ENCODE measurements around the gene HOXD10. TPM values are rescaled to one million over a fixed set of nuclear protein-coding genes. Genes with fewer than 3 reads are reported as not detected.

Gene HOXD10
- total RNA-seq, 1 donor from 2014 or later: not detected

DNA sequence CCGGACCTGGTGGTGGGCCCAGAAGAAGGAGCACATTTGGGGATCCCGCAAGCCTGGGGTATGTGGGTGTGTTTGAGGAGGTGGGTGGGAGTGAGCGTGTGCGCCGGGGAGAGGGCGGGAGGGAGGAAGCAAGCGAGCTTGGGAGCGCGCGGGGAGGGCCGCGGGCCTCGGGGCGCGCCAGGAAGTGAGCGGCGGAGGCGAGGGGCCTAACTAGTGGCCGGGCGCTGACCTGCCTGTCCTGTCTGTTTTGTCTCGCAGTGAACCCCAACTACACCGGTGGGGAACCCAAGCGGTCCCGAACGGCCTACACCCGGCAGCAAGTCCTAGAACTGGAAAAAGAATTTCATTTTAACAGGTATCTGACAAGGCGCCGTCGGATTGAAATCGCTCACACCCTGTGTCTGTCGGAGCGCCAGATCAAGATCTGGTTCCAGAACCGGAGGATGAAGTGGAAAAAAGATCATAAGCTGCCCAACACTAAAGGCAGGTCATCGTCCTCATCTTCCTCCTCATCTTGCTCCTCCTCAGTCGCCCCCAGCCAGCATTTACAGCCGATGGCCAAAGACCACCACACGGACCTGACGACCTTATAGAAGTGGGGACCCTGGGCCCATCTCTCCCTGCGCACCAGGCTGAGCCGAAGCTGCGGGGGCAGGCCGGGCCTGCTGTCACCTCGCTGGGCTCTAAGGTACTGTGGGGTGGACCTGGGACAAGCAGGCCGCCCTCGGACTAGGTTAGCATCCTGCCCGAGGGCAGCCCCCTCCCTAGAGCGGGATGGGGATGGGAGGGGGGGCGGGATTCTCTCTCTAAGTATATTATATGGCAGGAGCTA, 36.0 kb downstream of the HOXD10 start:
- H3K4me2 ChIP-seq: no peak overlapping the region
- peaks cover 96% of the 10 kb centered on the region for H4K20me1 ChIP-seq (ENCODE audit: low read depth)

DNA sequence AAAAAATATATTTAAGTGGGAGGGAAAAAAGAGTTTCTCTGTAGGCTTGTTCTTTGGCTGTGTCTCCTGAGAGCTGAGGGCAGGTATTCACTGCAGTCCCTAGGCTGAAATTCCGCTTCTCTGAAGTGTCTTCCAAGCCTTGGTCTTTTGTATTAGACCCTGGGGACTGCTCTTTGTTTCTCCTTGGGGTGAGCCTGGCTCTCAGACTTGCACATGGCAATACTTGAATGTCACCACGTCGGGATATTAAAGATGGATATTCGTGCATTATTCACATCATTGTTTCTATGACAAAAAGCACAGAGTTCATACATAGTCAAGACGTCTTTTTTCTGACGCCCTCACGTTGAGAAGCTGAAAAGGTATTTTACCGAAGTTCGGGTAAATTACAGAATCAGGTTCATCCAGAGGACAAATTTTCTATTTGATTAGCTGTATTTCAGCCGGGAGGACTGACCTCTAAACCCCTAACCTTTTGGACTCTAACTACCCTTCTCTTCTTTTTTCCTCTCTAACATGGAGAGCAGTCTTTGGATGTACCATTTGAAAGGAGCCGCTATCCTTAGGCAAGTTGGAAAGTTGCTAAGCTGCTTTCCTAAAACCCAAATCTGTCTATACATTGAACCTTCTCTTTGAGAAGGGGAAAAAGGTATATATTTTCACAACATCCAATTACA, 38.1 kb downstream of the HOXD10 start:
- Mint-ChIP-seq H3K4me1 (peaks cover 9% of the 10 kb centered on the region), H3K9me3 (peaks cover 7% of the 10 kb centered on the region), H3K36me3 (no peaks in the 10 kb centered on the region), H3K27ac (no peak overlapping the region), H3K4me3 (no peak overlapping the region), H3K27me3 (ENCODE audit: insufficient read depth, low read depth) (peaks cover 92% of the 10 kb centered on the region)
- Histone ChIP-seq H3F3A (ENCODE audit: low read depth) (no peaks in the 10 kb centered on the region), H3K4me2 (no peak overlapping the region), H2AFZ (replicated peaks) (no peak overlapping the region), H3K79me2 (ENCODE audit: low read depth) (no peaks in the 10 kb centered on the region), H3K9me3 (ENCODE audit: low read depth) (no peaks in the 10 kb centered on the region), H3K27me3 (peaks cover 100% of the 10 kb centered on the region), H3K36me3 (no peaks in the 10 kb centered on the region), H3K9ac (no peak overlapping the region), H3K27ac (no peak overlapping the region), H3K4me1 (no peaks in the 10 kb centered on the region), H4K20me1 (ENCODE audit: low read depth) (peaks cover 96% of the 10 kb centered on the region), H3K4me3 (no peak overlapping the region)
- no peak for TF ChIP-seq EZH2phosphoT487 (IDR thresholded peaks at IDR 0.05)
- peak; percentile 36 for DNase-seq (ENCODE audit: low spot score)

More for the DNA sequence above, 36.0 kb downstream of the HOXD10 start:
- no peaks in the 10 kb centered on the region for H3K79me2 ChIP-seq (ENCODE audit: low read depth)
- H3K36me3 Mint-ChIP-seq: no peaks in the 10 kb centered on the region
- no peak overlapping the region for H3K27ac ChIP-seq
- no peaks in the 10 kb centered on the region for H3K4me1 ChIP-seq
- H3K4me3 Mint-ChIP-seq: no peak overlapping the region
- peaks cover 7% of the 10 kb centered on the region for H3K9me3 Mint-ChIP-seq
- TF ChIP-seq, protein P1, sequence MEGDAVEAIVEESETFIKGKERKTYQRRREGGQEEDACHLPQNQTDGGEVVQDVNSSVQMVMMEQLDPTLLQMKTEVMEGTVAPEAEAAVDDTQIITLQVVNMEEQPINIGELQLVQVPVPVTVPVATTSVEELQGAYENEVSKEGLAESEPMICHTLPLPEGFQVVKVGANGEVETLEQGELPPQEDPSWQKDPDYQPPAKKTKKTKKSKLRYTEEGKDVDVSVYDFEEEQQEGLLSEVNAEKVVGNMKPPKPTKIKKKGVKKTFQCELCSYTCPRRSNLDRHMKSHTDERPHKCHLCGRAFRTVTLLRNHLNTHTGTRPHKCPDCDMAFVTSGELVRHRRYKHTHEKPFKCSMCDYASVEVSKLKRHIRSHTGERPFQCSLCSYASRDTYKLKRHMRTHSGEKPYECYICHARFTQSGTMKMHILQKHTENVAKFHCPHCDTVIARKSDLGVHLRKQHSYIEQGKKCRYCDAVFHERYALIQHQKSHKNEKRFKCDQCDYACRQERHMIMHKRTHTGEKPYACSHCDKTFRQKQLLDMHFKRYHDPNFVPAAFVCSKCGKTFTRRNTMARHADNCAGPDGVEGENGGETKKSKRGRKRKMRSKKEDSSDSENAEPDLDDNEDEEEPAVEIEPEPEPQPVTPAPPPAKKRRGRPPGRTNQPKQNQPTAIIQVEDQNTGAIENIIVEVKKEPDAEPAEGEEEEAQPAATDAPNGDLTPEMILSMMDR (IDR thresholded peaks at IDR 0.05): no peak
- peak; percentile 74 for TF ChIP-seq EZH2 (IDR thresholded peaks at IDR 0.05)
- peak; percentile 84 for TF ChIP-seq EZH2phosphoT487 (IDR thresholded peaks at IDR 0.05)
- no peak for DNase-seq (ENCODE audit: low spot score)
- H3K4me3 ChIP-seq: no peak overlapping the region
- no peak overlapping the region for H3K9ac ChIP-seq
- H3K27me3 Mint-ChIP-seq (ENCODE audit: insufficient read depth, low read depth): peaks cover 94% of the 10 kb centered on the region
- H3K4me1 Mint-ChIP-seq: peaks cover 2% of the 10 kb centered on the region
- H3K9me3 ChIP-seq (ENCODE audit: low read depth): no peaks in the 10 kb centered on the region
- no peaks in the 10 kb centered on the region for H3F3A ChIP-seq (ENCODE audit: low read depth)
- H2AFZ ChIP-seq (replicated peaks): no peak overlapping the region
- no peaks in the 10 kb centered on the region for H3K36me3 ChIP-seq
- peaks cover 100% of the 10 kb centered on the region for H3K27me3 ChIP-seq
- no peak overlapping the region for H3K27ac Mint-ChIP-seq

DNA sequence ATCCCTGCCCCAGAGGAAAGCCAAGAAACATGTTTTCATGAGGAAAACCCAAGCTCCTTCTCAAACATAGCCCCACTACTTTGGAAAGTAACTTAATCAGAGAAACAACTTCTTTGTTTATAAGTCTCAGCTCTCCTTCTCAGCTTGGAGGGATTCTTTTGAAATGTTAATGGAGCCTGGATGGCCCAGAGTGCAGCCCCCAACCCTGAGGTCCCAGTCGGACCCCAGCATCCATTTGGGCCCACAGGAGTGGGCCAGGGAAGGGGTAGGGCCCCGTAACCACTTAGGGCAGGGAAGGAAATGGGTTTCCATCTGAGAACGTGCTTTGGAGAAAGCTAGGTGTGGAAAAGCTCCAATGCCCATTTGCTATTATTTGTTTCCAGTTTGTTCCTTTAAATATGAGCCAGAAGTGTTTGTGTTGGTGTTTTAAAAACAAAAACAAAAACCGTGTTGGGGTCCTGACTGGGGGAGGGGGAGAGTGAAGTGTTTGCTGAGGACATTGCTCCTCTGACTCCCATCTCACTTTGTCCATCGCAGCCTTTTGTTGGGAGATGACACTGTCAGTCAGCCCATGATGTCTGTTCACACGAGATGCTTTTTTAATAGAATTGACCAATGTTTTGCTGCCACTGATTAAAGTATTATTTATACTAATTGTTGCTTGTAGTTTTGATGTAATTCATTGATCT, 38.9 kb downstream of the HOXD10 start:
- Histone ChIP-seq H2AFZ (replicated peaks) (no peak overlapping the region), H3K27ac (no peak overlapping the region), H4K20me1 (ENCODE audit: low read depth) (peaks cover 96% of the 10 kb centered on the region), H3K9me3 (ENCODE audit: low read depth) (no peaks in the 10 kb centered on the region), H3K4me1 (no peaks in the 10 kb centered on the region), H3K79me2 (ENCODE audit: low read depth) (no peaks in the 10 kb centered on the region), H3F3A (ENCODE audit: low read depth) (no peaks in the 10 kb centered on the region), H3K4me2 (no peak overlapping the region), H3K36me3 (no peaks in the 10 kb centered on the region), H3K9ac (no peak overlapping the region), H3K4me3 (no peak overlapping the region), H3K27me3 (peaks cover 100% of the 10 kb centered on the region)
- H3K27ac Mint-ChIP-seq: no peak overlapping the region
- H3K4me1 Mint-ChIP-seq: peaks cover 9% of the 10 kb centered on the region
- peaks cover 7% of the 10 kb centered on the region for H3K9me3 Mint-ChIP-seq
- H3K36me3 Mint-ChIP-seq: no peaks in the 10 kb centered on the region
- TF ChIP-seq, protein P1 (IDR thresholded peaks at IDR 0.05): no peak
- TF ChIP-seq EZH2phosphoT487 (IDR thresholded peaks at IDR 0.05): no peak
- no peak for TF ChIP-seq EZH2 (IDR thresholded peaks at IDR 0.05)
- H3K27me3 Mint-ChIP-seq (ENCODE audit: insufficient read depth, low read depth): peaks cover 92% of the 10 kb centered on the region
- no peak for DNase-seq (ENCODE audit: low spot score)
- H3K4me3 Mint-ChIP-seq: no peak overlapping the region
